K562 (cell line): Measurements from ENCODE around the gene AGR3. TPM values are rescaled to one million over a fixed set of nuclear protein-coding genes. Genes with fewer than 3 reads are reported as not detected.

ENCODE experiments used
- ATF1 ChIP-seq, 2 experiments: fragments of 450-650 bp in 1 of 2; IDR thresholded peaks; 2 replicates each; pipeline ENCODE4 v1.6.1; 2016; ENCODE audit warnings: missing compliant biosample characterization in 1 of 2, missing genetic modification characterization in 1 of 2
- FOSL1 ChIP-seq: fragments of 200-800 bp; sonication (Bioruptor generic); conservative IDR thresholded peaks from 2 replicates; pipeline ENCODE4 v1.6.1; 2016; ENCODE audit warnings: missing genetic modification characterization, missing compliant biosample characterization
- GATA2 ChIP-seq: sonication (generic); formaldehyde crosslinking; IDR thresholded peaks from 2 replicates; pipeline ENCODE4 v1.4.0; 2020; ENCODE audit warnings: mild to moderate bottlenecking, missing genetic modification reagents
- L3MBTL2 ChIP-seq: fragments of 450-650 bp; IDR thresholded peaks from 2 replicates; pipeline ENCODE4 v1.6.1; 2016; ENCODE audit warnings: mild to moderate bottlenecking, moderate library complexity
- POLR2H ChIP-seq: IDR thresholded peaks from 2 replicates; pipeline ENCODE4 v1.6.1; 2016; ENCODE audit warnings: missing genetic modification characterization, low read depth, mild to moderate bottlenecking, control low read depth, missing compliant biosample characterization, moderate library complexity
- PRDM10 ChIP-seq: fragments of 450-650 bp; IDR thresholded peaks from 2 replicates; pipeline ENCODE4 v1.6.1; 2018; ENCODE audit not compliant: partially characterized antibody
- RBBP5 ChIP-seq: fragments of 200-600 bp; sonication (generic); IDR thresholded peaks from 2 replicates; pipeline ENCODE4 v1.6.1; 2012; ENCODE audit warnings: borderline replicate concordance, mild to moderate bottlenecking, low read length, control low read depth, inconsistent platforms; ENCODE audit not compliant: insufficient read depth, poor library complexity, severe bottlenecking
- SMAD2 ChIP-seq: fragments of 150-350 bp; IDR thresholded peaks from 2 replicates; pipeline ENCODE4 v1.6.1; 2014; ENCODE audit warnings: low read depth, mild to moderate bottlenecking, low read length
- SP2 ChIP-seq: IDR thresholded peaks from 2 replicates; pipeline ENCODE4 v1.6.1; 2011; ENCODE audit warnings: mild to moderate bottlenecking, low read depth, low read length, moderate library complexity; ENCODE audit not compliant: poor library complexity, severe bottlenecking; ENCODE audit errors: extremely low read depth
- ZBTB1 ChIP-seq: sonication (generic); formaldehyde crosslinking; IDR thresholded peaks from 2 replicates; pipeline ENCODE4 v1.8.1; 2023; ENCODE audit warnings: missing genetic modification reagents, low read depth, mild to moderate bottlenecking, borderline replicate concordance
- ZFP36 ChIP-seq: fragments of 150-350 bp; IDR thresholded peaks from 2 replicates; pipeline ENCODE4 v1.6.1; 2018; ENCODE audit warnings: low read length, low read depth; ENCODE audit not compliant: partially characterized antibody
- ZNF764 ChIP-seq: fragments of 250-450 bp; sonication (Bioruptor Pico); IDR thresholded peaks from 2 replicates; pipeline ENCODE4 v1.4.0; 2020; ENCODE audit warnings: low read depth, mild to moderate bottlenecking, moderate library complexity
- polyA plus RNA-seq, 8 experiments: library from polyadenylated mRNA; depleted of rRNA in 4 of 8; stranded (reverse) in 5 of 8; unstranded in 3 of 8; fragments of >200 nt; fragmentation: Nextera tagmentation in 2 of 8; fragmentation: Illumina TruSeq in 1 of 8; extraction: Ambion mirVana in 2 of 8; extraction: Trizol in 1 of 8; gene quantifications; 2 replicates each; pipeline versions ENCODE4 v1.2.1 to v1.2.3, GENCODE V29; 2011 to 2014; ENCODE audit warnings: inconsistent platforms in 1 of 8, missing spikeins in 1 of 8
- total RNA-seq, 7 experiments: library from RNA; depleted of rRNA in 6 of 7; stranded (reverse); fragments of >200 nt in 6 of 7; fragmentation: Illumina TruSeq in 2 of 7; extraction: Trizol in 2 of 7; gene quantifications; 2 replicates each; pipeline versions ENCODE4 v1.2.1 to v1.2.3, GENCODE V29; 2011 to 2021; ENCODE audit warnings: low replicate concordance in 1 of 7
- TF ChIP-seq, protein P1 (sequence below): fragments of 250-450 bp; sonication (Bioruptor Pico); IDR thresholded peaks from 2 replicates; pipeline ENCODE4 v1.8.0; 2021; ENCODE audit warnings: moderate library complexity, mild to moderate bottlenecking, inconsistent platforms
- TF ChIP-seq, protein P2 (sequence below): sonication (generic); formaldehyde crosslinking; IDR thresholded peaks from 2 replicates; pipeline ENCODE4 v1.5.0; 2020; ENCODE audit warnings: missing genetic modification reagents
- TF ChIP-seq, protein P3 (sequence below): sonication (generic); formaldehyde crosslinking; IDR thresholded peaks from 2 replicates; pipeline ENCODE4 v1.8.0; 2022; ENCODE audit warnings: missing genetic modification reagents, mild to moderate bottlenecking, borderline replicate concordance

The AGR3 gene
- total and polyA plus RNA-seq, 9 of the 15 experiments (the other 6 are each of a cell fraction or from before 2014, with no cell fraction given): not detected

GRCh38 chr7:16847381-16847860 is 34.4 kb downstream of the AGR3 start (continued):
- TF ChIP-seq PRDM10 (no peak), ZFP36 (no peak), ZNF764 (no peak), FOSL1 (tag) (0 out of 2 replicates have a peak, but pooled peaks have one; percentile 21), SMAD2 (no peak), POLR2H (tag) (no peak), SP2 (no peak), ZBTB1 (no peak), ATF1 (CRISPR knock-in tag; IDR thresholded peaks at IDR 0.05) (no peak), ATF1 (tag; IDR thresholded peaks at IDR 0.05) (no peak), RBBP5 (no peak), L3MBTL2 (no peak), GATA2 (peak; percentile 39; the same call in 1 of the 2 replicates)
- TF ChIP-seq, protein P1, sequence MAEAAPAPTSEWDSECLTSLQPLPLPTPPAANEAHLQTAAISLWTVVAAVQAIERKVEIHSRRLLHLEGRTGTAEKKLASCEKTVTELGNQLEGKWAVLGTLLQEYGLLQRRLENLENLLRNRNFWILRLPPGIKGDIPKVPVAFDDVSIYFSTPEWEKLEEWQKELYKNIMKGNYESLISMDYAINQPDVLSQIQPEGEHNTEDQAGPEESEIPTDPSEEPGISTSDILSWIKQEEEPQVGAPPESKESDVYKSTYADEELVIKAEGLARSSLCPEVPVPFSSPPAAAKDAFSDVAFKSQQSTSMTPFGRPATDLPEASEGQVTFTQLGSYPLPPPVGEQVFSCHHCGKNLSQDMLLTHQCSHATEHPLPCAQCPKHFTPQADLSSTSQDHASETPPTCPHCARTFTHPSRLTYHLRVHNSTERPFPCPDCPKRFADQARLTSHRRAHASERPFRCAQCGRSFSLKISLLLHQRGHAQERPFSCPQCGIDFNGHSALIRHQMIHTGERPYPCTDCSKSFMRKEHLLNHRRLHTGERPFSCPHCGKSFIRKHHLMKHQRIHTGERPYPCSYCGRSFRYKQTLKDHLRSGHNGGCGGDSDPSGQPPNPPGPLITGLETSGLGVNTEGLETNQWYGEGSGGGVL (CRISPR knock-in tag): no peak
- TF ChIP-seq, protein P2, sequence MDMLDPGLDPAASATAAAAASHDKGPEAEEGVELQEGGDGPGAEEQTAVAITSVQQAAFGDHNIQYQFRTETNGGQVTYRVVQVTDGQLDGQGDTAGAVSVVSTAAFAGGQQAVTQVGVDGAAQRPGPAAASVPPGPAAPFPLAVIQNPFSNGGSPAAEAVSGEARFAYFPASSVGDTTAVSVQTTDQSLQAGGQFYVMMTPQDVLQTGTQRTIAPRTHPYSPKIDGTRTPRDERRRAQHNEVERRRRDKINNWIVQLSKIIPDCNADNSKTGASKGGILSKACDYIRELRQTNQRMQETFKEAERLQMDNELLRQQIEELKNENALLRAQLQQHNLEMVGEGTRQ (CRISPR knock-in tag): no peak
- TF ChIP-seq, protein P3, sequence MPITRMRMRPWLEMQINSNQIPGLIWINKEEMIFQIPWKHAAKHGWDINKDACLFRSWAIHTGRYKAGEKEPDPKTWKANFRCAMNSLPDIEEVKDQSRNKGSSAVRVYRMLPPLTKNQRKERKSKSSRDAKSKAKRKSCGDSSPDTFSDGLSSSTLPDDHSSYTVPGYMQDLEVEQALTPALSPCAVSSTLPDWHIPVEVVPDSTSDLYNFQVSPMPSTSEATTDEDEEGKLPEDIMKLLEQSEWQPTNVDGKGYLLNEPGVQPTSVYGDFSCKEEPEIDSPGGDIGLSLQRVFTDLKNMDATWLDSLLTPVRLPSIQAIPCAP: no peak
